GM23338 (cell line): ENCODE measurements around the gene RPN2. TPM values are rescaled to one million over a fixed set of nuclear protein-coding genes. Genes with fewer than 3 reads are reported as not detected.

Experiments
- ATAC-seq: fragments of 200-7000 bp; cut with Tn5 transposase; 3 replicates; pipeline ENCODE4 v1.9.1; 2020
- DNase-seq: peaks from one replicate; pipeline ENCODE4 v3.0.0-alpha.2; 2015; ENCODE audit warnings: low spot score
- H2AFZ ChIP-seq: fragments of 200-600 bp; sonication (generic); 2 replicates; pipeline ENCODE4 v1.8.0; 2016; ENCODE audit warnings: antibody characterized with exemption, mild to moderate bottlenecking, moderate library complexity
- H3F3A ChIP-seq: fragments of 200-600 bp; sonication (generic); replicated peaks from 2 replicates; pipeline ENCODE4 v1.8.0; 2017; ENCODE audit warnings: antibody characterized with exemption, mixed run types, low read depth
- H3K27ac ChIP-seq: fragments of 200-600 bp; sonication (generic); 2 replicates; pipeline ENCODE4 v1.6.1; 2016; ENCODE audit warnings: low read depth
- H3K27me3 ChIP-seq: fragments of 200-600 bp; sonication (generic); 2 replicates; pipeline ENCODE4 v1.8.0; 2016; ENCODE audit warnings: mild to moderate bottlenecking, mixed run types, moderate library complexity; ENCODE audit not compliant: insufficient read depth
- H3K36me3 ChIP-seq: fragments of 200-600 bp; sonication (generic); 2 replicates; pipeline ENCODE4 v1.8.0; 2016; ENCODE audit warnings: mild to moderate bottlenecking; ENCODE audit not compliant: insufficient read depth
- H3K4me1 ChIP-seq: fragments of 200-600 bp; sonication (generic); 2 replicates; pipeline ENCODE4 v1.8.0; 2016; ENCODE audit warnings: mild to moderate bottlenecking, moderate library complexity; ENCODE audit not compliant: insufficient read depth
- H3K4me2 ChIP-seq: fragments of 200-600 bp; sonication (generic); 2 replicates; pipeline ENCODE4 v1.7.1; 2017; ENCODE audit warnings: mixed run types
- H3K4me3 ChIP-seq: fragments of 200-600 bp; sonication (generic); 2 replicates; pipeline ENCODE4 v1.6.1; 2016; ENCODE audit warnings: mixed run types
- H3K79me2 ChIP-seq: fragments of 200-600 bp; sonication (generic); replicated peaks from 2 replicates; pipeline ENCODE4 v1.8.0; 2017; ENCODE audit warnings: mild to moderate bottlenecking; ENCODE audit not compliant: insufficient read depth
- H3K9me2 ChIP-seq: fragments of 200-600 bp; sonication (generic); 2 replicates; pipeline ENCODE4 v1.8.0; 2017; ENCODE audit not compliant: insufficient read depth
- H4K20me1 ChIP-seq: fragments of 200-600 bp; sonication (generic); replicated peaks from 2 replicates; pipeline ENCODE4 v1.8.0; 2017; ENCODE audit warnings: mild to moderate bottlenecking; ENCODE audit not compliant: insufficient read depth
- H3K27ac Mint-ChIP-seq: 2 replicates; pipeline ENCODE4 v1.8.0; 2020; ENCODE audit warnings: inconsistent platforms, mild to moderate bottlenecking, moderate library complexity, mixed read lengths
- H3K27me3 Mint-ChIP-seq: 3 replicates; pipeline ENCODE4 v1.8.0; 2022; ENCODE audit warnings: low read depth, mild to moderate bottlenecking, moderate library complexity, mixed read lengths, inconsistent platforms; ENCODE audit not compliant: insufficient read depth, poor library complexity
- H3K36me3 Mint-ChIP-seq: 3 replicates; pipeline ENCODE4 v1.8.0; 2021; ENCODE audit warnings: low read depth, mild to moderate bottlenecking, inconsistent platforms, moderate library complexity, mixed read lengths
- H3K4me1 Mint-ChIP-seq: 3 replicates; pipeline ENCODE4 v1.8.0; 2020; ENCODE audit warnings: mild to moderate bottlenecking, inconsistent platforms, mixed read lengths
- H3K4me3 Mint-ChIP-seq: 3 replicates; pipeline ENCODE4 v1.8.0; 2021; ENCODE audit warnings: moderate library complexity, mild to moderate bottlenecking, inconsistent platforms, mixed read lengths
- H3K9me3 Mint-ChIP-seq: 3 replicates; pipeline ENCODE4 v1.8.0; 2020; ENCODE audit warnings: moderate library complexity, mild to moderate bottlenecking, inconsistent platforms, mixed read lengths
- CREB1 ChIP-seq: fragments of 250-450 bp; sonication (Bioruptor Pico); IDR thresholded peaks from 2 replicates; pipeline ENCODE4 v1.5.0; 2020; ENCODE audit warnings: low read depth, mild to moderate bottlenecking, moderate library complexity
- EZH2 ChIP-seq: fragments of 200-600 bp; sonication (generic); IDR thresholded peaks from one replicate; pipeline ENCODE4 v1.8.0; 2017; ENCODE audit warnings: antibody characterized with exemption, mild to moderate bottlenecking, low read depth; ENCODE audit not compliant: unreplicated experiment
- EZH2phosphoT487 ChIP-seq: fragments of 200-600 bp; sonication (generic); IDR thresholded peaks from one replicate; pipeline ENCODE4 v1.8.1; 2018; ENCODE audit warnings: antibody characterized with exemption; ENCODE audit not compliant: unreplicated experiment
- JUNB ChIP-seq: IDR thresholded peaks from one replicate; pipeline ENCODE4 v1.6.1; 2016; ENCODE audit warnings: antibody characterized with exemption; ENCODE audit not compliant: unreplicated experiment
- NANOG ChIP-seq: IDR thresholded peaks from 2 replicates; pipeline ENCODE4 v1.6.1; 2016; ENCODE audit warnings: antibody characterized with exemption, borderline replicate concordance
- POLR2AphosphoS5 ChIP-seq: IDR thresholded peaks from 2 replicates; pipeline ENCODE4 v1.6.1; 2016; ENCODE audit warnings: antibody characterized with exemption, low read depth
- STAT1 ChIP-seq: IDR thresholded peaks from one replicate; pipeline ENCODE4 v1.6.1; 2016; ENCODE audit warnings: antibody characterized with exemption; ENCODE audit not compliant: unreplicated experiment
- ZNF114 ChIP-seq: fragments of 250-450 bp; sonication (Bioruptor Pico); IDR thresholded peaks from 2 replicates; pipeline ENCODE4 v1.5.0; 2020; ENCODE audit warnings: mild to moderate bottlenecking, moderate library complexity
- ZNF331 ChIP-seq: fragments of 250-450 bp; sonication (Bioruptor Pico); IDR thresholded peaks from 2 replicates; pipeline ENCODE4 v1.5.0; 2020; ENCODE audit warnings: low read depth, mild to moderate bottlenecking, moderate library complexity
- polyA plus RNA-seq: library from polyadenylated mRNA; unstranded; fragments of >200 nt; fragmentation: Nextera tagmentation; extraction: Ambion mirVana; gene quantifications from 2 replicates; pipeline ENCODE4 v1.2.1, GENCODE V29; 2016
- total RNA-seq: library from RNA; depleted of rRNA; stranded (reverse); fragments of >200 nt; shearing (Covaris generic); gene quantifications from 2 replicates; pipeline ENCODE4 v1.2.3, GENCODE V29; 2014
- TF ChIP-seq, protein P1 (sequence below): IDR thresholded peaks from 2 replicates; pipeline ENCODE4 v1.6.1; 2016; ENCODE audit warnings: antibody characterized with exemption
- TF ChIP-seq, protein P2 (sequence below): fragments of 250-450 bp; sonication (Bioruptor Pico); IDR thresholded peaks from 2 replicates; pipeline ENCODE4 v1.5.0; 2020; ENCODE audit warnings: mild to moderate bottlenecking, moderate library complexity
- TF ChIP-seq, protein P3 (sequence below), 2 experiments: fragments of 200-600 bp in 1 of 2; sonication (generic) in 1 of 2; conservative IDR thresholded peaks; 2 replicates each; pipeline versions ENCODE4 v1.5.1 to v1.6.1; 2016 to 2017; ENCODE audit warnings: antibody characterized with exemption in 2 of 2, low read depth in 2 of 2, mild to moderate bottlenecking in 2 of 2, moderate library complexity in 1 of 2
- TF ChIP-seq, protein P4 (sequence below): IDR thresholded peaks from one replicate; pipeline ENCODE4 v1.6.1; 2018; ENCODE audit warnings: antibody characterized with exemption; ENCODE audit not compliant: unreplicated experiment

Gene RPN2
- total and polyA plus RNA-seq, 2 experiments from 2014 or later: 244 to 302 TPM

DNA sequence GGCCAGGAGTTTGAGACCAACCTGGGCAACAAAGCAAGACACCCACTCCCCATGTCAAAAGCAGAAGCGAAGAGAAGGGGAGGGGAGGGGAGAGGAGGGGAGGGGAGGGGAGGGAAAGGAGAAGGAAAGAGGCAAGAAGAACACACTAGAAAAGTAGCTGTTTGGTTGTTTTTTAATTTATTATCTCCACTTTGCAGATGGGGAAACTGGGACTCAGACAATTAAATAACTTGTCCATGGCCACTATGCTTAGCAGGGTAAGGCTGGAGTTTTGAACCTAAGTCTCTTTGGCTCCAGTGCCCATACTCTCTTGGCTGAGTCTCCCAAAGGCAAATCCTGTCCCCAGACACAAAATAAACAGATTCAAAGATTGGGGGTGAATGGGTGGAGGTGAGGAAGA lies 94.9 kb downstream of the RPN2 start:
- H4K20me1 ChIP-seq: no peaks in the 10 kb centered on the region
- H3K27me3 Mint-ChIP-seq: peaks cover 10% of the 10 kb centered on the region
- 0 out of 2 replicates have a peak, but pooled peaks cover 3% of the 10 kb centered on the region for H3K4me1 ChIP-seq
- no peak overlapping the region for H3K4me3 ChIP-seq
- H3F3A ChIP-seq: no peaks in the 10 kb centered on the region
- peaks cover 4% of the 10 kb centered on the region; the same call in 2 of the 3 replicates for H3K36me3 Mint-ChIP-seq
- H3K4me2 ChIP-seq: no peak overlapping the region
- ATAC-seq: no peak
- TF ChIP-seq EZH2 (no peak), ZNF331 (CRISPR knock-in tag) (no peak), ZNF114 (CRISPR knock-in tag) (no peak), NANOG (no peak), CREB1 (CRISPR knock-in tag) (no peak), JUNB (no peak), EZH2phosphoT487 (no peak), STAT1 (no peak), POLR2AphosphoS5 (no peak)
- TF ChIP-seq, protein P1, sequence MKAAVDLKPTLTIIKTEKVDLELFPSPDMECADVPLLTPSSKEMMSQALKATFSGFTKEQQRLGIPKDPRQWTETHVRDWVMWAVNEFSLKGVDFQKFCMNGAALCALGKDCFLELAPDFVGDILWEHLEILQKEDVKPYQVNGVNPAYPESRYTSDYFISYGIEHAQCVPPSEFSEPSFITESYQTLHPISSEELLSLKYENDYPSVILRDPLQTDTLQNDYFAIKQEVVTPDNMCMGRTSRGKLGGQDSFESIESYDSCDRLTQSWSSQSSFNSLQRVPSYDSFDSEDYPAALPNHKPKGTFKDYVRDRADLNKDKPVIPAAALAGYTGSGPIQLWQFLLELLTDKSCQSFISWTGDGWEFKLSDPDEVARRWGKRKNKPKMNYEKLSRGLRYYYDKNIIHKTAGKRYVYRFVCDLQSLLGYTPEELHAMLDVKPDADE: no peak
- TF ChIP-seq, protein P2, sequence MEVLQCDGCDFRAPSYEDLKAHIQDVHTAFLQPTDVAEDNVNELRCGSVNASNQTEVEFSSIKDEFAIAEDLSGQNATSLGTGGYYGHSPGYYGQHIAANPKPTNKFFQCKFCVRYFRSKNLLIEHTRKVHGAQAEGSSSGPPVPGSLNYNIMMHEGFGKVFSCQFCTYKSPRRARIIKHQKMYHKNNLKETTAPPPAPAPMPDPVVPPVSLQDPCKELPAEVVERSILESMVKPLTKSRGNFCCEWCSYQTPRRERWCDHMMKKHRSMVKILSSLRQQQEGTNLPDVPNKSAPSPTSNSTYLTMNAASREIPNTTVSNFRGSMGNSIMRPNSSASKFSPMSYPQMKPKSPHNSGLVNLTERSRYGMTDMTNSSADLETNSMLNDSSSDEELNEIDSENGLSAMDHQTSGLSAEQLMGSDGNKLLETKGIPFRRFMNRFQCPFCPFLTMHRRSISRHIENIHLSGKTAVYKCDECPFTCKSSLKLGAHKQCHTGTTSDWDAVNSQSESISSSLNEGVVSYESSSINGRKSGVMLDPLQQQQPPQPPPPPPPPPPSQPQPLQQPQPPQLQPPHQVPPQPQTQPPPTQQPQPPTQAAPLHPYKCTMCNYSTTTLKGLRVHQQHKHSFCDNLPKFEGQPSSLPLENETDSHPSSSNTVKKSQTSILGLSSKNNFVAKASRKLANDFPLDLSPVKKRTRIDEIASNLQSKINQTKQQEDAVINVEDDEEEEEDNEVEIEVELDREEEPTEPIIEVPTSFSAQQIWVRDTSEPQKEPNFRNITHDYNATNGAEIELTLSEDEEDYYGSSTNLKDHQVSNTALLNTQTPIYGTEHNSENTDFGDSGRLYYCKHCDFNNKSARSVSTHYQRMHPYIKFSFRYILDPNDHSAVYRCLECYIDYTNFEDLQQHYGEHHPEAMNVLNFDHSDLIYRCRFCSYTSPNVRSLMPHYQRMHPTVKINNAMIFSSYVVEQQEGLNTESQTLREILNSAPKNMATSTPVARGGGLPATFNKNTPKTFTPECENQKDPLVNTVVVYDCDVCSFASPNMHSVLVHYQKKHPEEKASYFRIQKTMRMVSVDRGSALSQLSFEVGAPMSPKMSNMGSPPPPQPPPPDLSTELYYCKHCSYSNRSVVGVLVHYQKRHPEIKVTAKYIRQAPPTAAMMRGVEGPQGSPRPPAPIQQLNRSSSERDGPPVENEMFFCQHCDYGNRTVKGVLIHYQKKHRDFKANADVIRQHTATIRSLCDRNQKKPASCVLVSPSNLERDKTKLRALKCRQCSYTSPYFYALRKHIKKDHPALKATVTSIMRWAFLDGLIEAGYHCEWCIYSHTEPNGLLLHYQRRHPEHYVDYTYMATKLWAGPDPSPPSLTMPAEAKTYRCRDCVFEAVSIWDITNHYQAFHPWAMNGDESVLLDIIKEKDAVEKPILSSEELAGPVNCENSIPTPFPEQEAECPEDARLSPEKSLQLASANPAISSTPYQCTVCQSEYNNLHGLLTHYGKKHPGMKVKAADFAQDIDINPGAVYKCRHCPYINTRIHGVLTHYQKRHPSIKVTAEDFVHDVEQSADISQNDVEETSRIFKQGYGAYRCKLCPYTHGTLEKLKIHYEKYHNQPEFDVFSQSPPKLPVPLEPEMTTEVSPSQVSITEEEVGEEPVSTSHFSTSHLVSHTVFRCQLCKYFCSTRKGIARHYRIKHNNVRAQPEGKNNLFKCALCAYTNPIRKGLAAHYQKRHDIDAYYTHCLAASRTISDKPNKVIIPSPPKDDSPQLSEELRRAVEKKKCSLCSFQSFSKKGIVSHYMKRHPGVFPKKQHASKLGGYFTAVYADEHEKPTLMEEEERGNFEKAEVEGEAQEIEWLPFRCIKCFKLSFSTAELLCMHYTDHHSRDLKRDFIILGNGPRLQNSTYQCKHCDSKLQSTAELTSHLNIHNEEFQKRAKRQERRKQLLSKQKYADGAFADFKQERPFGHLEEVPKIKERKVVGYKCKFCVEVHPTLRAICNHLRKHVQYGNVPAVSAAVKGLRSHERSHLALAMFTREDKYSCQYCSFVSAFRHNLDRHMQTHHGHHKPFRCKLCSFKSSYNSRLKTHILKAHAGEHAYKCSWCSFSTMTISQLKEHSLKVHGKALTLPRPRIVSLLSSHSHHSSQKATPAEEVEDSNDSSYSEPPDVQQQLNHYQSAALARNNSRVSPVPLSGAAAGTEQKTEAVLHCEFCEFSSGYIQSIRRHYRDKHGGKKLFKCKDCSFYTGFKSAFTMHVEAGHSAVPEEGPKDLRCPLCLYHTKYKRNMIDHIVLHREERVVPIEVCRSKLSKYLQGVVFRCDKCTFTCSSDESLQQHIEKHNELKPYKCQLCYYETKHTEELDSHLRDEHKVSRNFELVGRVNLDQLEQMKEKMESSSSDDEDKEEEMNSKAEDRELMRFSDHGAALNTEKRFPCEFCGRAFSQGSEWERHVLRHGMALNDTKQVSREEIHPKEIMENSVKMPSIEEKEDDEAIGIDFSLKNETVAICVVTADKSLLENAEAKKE: no peak
- TF ChIP-seq, protein P3, sequence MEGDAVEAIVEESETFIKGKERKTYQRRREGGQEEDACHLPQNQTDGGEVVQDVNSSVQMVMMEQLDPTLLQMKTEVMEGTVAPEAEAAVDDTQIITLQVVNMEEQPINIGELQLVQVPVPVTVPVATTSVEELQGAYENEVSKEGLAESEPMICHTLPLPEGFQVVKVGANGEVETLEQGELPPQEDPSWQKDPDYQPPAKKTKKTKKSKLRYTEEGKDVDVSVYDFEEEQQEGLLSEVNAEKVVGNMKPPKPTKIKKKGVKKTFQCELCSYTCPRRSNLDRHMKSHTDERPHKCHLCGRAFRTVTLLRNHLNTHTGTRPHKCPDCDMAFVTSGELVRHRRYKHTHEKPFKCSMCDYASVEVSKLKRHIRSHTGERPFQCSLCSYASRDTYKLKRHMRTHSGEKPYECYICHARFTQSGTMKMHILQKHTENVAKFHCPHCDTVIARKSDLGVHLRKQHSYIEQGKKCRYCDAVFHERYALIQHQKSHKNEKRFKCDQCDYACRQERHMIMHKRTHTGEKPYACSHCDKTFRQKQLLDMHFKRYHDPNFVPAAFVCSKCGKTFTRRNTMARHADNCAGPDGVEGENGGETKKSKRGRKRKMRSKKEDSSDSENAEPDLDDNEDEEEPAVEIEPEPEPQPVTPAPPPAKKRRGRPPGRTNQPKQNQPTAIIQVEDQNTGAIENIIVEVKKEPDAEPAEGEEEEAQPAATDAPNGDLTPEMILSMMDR (conservative IDR thresholded peaks at IDR 0.05; ENCODE audit: low read depth in 2 of 2): no peak
- TF ChIP-seq, protein P4, sequence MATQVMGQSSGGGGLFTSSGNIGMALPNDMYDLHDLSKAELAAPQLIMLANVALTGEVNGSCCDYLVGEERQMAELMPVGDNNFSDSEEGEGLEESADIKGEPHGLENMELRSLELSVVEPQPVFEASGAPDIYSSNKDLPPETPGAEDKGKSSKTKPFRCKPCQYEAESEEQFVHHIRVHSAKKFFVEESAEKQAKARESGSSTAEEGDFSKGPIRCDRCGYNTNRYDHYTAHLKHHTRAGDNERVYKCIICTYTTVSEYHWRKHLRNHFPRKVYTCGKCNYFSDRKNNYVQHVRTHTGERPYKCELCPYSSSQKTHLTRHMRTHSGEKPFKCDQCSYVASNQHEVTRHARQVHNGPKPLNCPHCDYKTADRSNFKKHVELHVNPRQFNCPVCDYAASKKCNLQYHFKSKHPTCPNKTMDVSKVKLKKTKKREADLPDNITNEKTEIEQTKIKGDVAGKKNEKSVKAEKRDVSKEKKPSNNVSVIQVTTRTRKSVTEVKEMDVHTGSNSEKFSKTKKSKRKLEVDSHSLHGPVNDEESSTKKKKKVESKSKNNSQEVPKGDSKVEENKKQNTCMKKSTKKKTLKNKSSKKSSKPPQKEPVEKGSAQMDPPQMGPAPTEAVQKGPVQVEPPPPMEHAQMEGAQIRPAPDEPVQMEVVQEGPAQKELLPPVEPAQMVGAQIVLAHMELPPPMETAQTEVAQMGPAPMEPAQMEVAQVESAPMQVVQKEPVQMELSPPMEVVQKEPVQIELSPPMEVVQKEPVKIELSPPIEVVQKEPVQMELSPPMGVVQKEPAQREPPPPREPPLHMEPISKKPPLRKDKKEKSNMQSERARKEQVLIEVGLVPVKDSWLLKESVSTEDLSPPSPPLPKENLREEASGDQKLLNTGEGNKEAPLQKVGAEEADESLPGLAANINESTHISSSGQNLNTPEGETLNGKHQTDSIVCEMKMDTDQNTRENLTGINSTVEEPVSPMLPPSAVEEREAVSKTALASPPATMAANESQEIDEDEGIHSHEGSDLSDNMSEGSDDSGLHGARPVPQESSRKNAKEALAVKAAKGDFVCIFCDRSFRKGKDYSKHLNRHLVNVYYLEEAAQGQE: no peak
- H3K36me3 ChIP-seq: no peaks in the 10 kb centered on the region
- DNase-seq: no peak
- H3K27me3 ChIP-seq: no peaks in the 10 kb centered on the region
- no peak overlapping the region for H3K27ac Mint-ChIP-seq
- H2AFZ ChIP-seq: no peak overlapping the region
- H3K4me1 Mint-ChIP-seq: peaks cover 12% of the 10 kb centered on the region
- peaks cover 11% of the 10 kb centered on the region; the same call in 2 of the 3 replicates for H3K9me3 Mint-ChIP-seq
- no peaks in the 10 kb centered on the region for H3K9me2 ChIP-seq
- H3K79me2 ChIP-seq: no peaks in the 10 kb centered on the region
- no peak overlapping the region for H3K4me3 Mint-ChIP-seq
- no peak overlapping the region for H3K27ac ChIP-seq
